Activated effector memory CD4-positive, alpha-beta T cell treated with anti-CD3 and anti-CD28 coated beads, Interleukin-2, amount 50 U/mL, for 16 hours (primary cell): ENCODE results near the gene AMIGO1.

ENCODE experiments used
- DNase-seq: peaks from one replicate; pipeline ENCODE4 v3.0.0-alpha.2; 2020

The AMIGO1 gene

GRCh38 chr1:109500941-109501381 lies 8.6 kb downstream of the AMIGO1 start:
- DNase-seq, result no peak

GRCh38 chr1:109499661-109500536 lies 9.6 kb downstream of the AMIGO1 start:
- peak; percentile 83 for DNase-seq

- DNase-seq, result no peak
These were observed 10.4 kb downstream of the AMIGO1 start for GRCh38 chr1:109499081-109499480.

- DNase-seq, result peak; percentile 69
These were observed 11.2 kb downstream of the AMIGO1 start for GRCh38 chr1:109498161-109498801.

- no peak for DNase-seq
These were observed 11.9 kb downstream of the AMIGO1 start for GRCh38 chr1:109497449-109498160.

GRCh38 chr1:109495738-109496137 lies 13.8 kb downstream of the AMIGO1 start:
- DNase-seq, result no peak

- DNase-seq, result peak; percentile 96
These were observed 15.6 kb downstream of the AMIGO1 start, which contains the start of gene CYB561D1 for GRCh38 chr1:109493805-109494539. Gene CYB561D1, plus strand, starts transcription at chr1:109494094. Its CDS starts 46 bp downstream, at chr1:109494140.

- DNase-seq, result no peak
These were observed 16.3 kb downstream of the AMIGO1 start for GRCh38 chr1:109493227-109493626.

- no peak for DNase-seq
These were observed 16.7 kb downstream of the AMIGO1 start for GRCh38 chr1:109492779-109493178.

- DNase-seq, result no peak
These were observed 18.2 kb downstream of the AMIGO1 start for GRCh38 chr1:109491372-109491771.

- no peak for DNase-seq
These were observed 18.6 kb downstream of the AMIGO1 start for GRCh38 chr1:109490934-109491302.

GRCh38 chr1:109490029-109490933 lies 19.2 kb downstream of the AMIGO1 start:
- peak; percentile 90 for DNase-seq

GRCh38 chr1:109488696-109489095 lies 20.8 kb downstream of the AMIGO1 start:
- DNase-seq, result no peak

GRCh38 chr1:109488201-109488600 lies 21.3 kb downstream of the AMIGO1 start:
- DNase-seq, result no peak

- DNase-seq, result no peak
These were observed 22.3 kb downstream of the AMIGO1 start for GRCh38 chr1:109487261-109487660.

- no peak for DNase-seq
These were observed 24.5 kb downstream of the AMIGO1 start for GRCh38 chr1:109485001-109485400.

- DNase-seq, result no peak
These were observed 25.0 kb downstream of the AMIGO1 start for GRCh38 chr1:109484519-109484975.

- DNase-seq, result peak; percentile 96
These were observed 25.6 kb downstream of the AMIGO1 start, which contains the start of gene ATXN7L2 for GRCh38 chr1:109483672-109484518. Gene ATXN7L2, plus strand, starts transcription at chr1:109483905. Its CDS starts 49 bp downstream, at chr1:109483954.

- DNase-seq, result peak; percentile 79
These were observed 26.5 kb downstream of the AMIGO1 start for GRCh38 chr1:109482791-109483671.
